Natural killer cell (primary cell): ENCODE data around the gene SORCS1. TPM values are rescaled to one million over a fixed set of nuclear protein-coding genes. Genes with fewer than 3 reads are reported as not detected.

ENCODE experiments used
- ATAC-seq, 3 donors: fragments of 150-1000 bp in 2 of 3; fragments of 200-7000 bp in 1 of 3; cut with Tn5 transposase; 1 replicate in 1 of 3; 2 replicates in 2 of 3; pipeline ENCODE4 v1.10.0; 2021; ENCODE audit warnings: mild to moderate bottlenecking in 2 of 3, moderate library complexity in 2 of 3
- DNase-seq, 2 donors: peaks; one replicate each; pipeline versions ENCODE4 v3.0.0 to v3.0.0-alpha.2; 2013 to 2021; ENCODE audit warnings: mixed read lengths in 1 of 2
- H3K27ac ChIP-seq: one replicate; pipeline ENCODE4 v1.5.1; 2013; ENCODE audit warnings: mild to moderate bottlenecking, low read length
- H3K27me3 ChIP-seq: one replicate; pipeline ENCODE4 v1.6.1; 2013; ENCODE audit warnings: low read length; ENCODE audit not compliant: control insufficient read depth, insufficient read depth
- H3K36me3 ChIP-seq: one replicate; pipeline ENCODE4 v1.6.1; 2013; ENCODE audit warnings: low read length; ENCODE audit not compliant: control insufficient read depth, insufficient read depth
- H3K4me1 ChIP-seq: one replicate; pipeline ENCODE4 v1.6.1; 2013; ENCODE audit warnings: low read length; ENCODE audit not compliant: control insufficient read depth, insufficient read depth
- H3K4me3 ChIP-seq: one replicate; pipeline ENCODE4 v1.5.1; 2013; ENCODE audit warnings: low read length
- H3K9me3 ChIP-seq: one replicate; pipeline ENCODE4 v1.6.1; 2013; ENCODE audit warnings: low read length; ENCODE audit not compliant: control insufficient read depth, insufficient read depth
- H3K27ac Mint-ChIP-seq, 2 donors: one replicate each; pipeline ENCODE4 v1.8.0; 2022; ENCODE audit warnings: mild to moderate bottlenecking in 2 of 2, mixed read lengths in 2 of 2, moderate library complexity in 1 of 2
- H3K27me3 Mint-ChIP-seq, 2 donors: one replicate each; pipeline ENCODE4 v1.8.0; 2022; ENCODE audit warnings: low read depth in 2 of 2, mixed read lengths in 2 of 2
- H3K36me3 Mint-ChIP-seq: one replicate; pipeline ENCODE4 v1.8.0; 2022; ENCODE audit warnings: mixed read lengths
- H3K4me1 Mint-ChIP-seq, 2 donors: one replicate each; pipeline ENCODE4 v1.8.0; 2022; ENCODE audit warnings: mixed read lengths in 2 of 2
- H3K4me3 Mint-ChIP-seq: one replicate; pipeline ENCODE4 v1.8.0; 2022; ENCODE audit warnings: mild to moderate bottlenecking, moderate library complexity, mixed read lengths
- H3K9me3 Mint-ChIP-seq, 2 donors: one replicate each; pipeline ENCODE4 v1.8.0; 2022; ENCODE audit warnings: mixed read lengths in 2 of 2
- CTCF ChIP-seq: fragments of 200-600 bp; IDR thresholded peaks from one replicate; pipeline ENCODE4 v1.8.0; 2022; ENCODE audit warnings: antibody characterized with exemption
- WGBS: methylation state at CpG from one replicate; pipeline ENCODE4 v1.1.7; 2013; ENCODE audit warnings: missing lambda C conversion rate; ENCODE audit not compliant: insufficient coverage; 5-methylcytosine and 5-hydroxymethylcytosine counted together
- intact Hi-C: fragments of 100-400 bp; cut with micrococcal nuclease; formaldehyde crosslinking; loops from one replicate; pipeline ENCODE4 v1.14.2; 2022
- total RNA-seq, 4 donors: library from RNA; stranded (reverse); fragments of 120-200 nt in 1 of 4; gene quantifications; one replicate each; pipeline versions ENCODE4 v1.2.3 to v1.2.4, GENCODE V29; 2013 to 2022

SORCS1 gene
- total RNA-seq, 3 donors from 2014 or later (not counting 1 experiment from before 2014, with no cell fraction given) = not detected

- no peaks in the 10 kb centered on the region for H3K9me3 Mint-ChIP-seq
- Histone ChIP-seq H3K4me3 (no peak overlapping the region), H3K27ac (no peak overlapping the region), H3K4me1 (no peaks in the 10 kb centered on the region), H3K9me3 (no peaks in the 10 kb centered on the region), H3K27me3 (no peaks in the 10 kb centered on the region), H3K36me3 (no peaks in the 10 kb centered on the region)
- H3K27ac Mint-ChIP-seq = no peak overlapping the region
- H3K4me3 Mint-ChIP-seq = no peak overlapping the region
- DNase-seq = no peak
- peaks cover 10% of the 10 kb centered on the region in 2 donors for H3K27me3 Mint-ChIP-seq
- TF ChIP-seq CTCF = no peak
- intact Hi-C loops = no loop called here
- WGBS = 53% methylated on average over 4 of the region's 4 CpGs
- no peaks in the 10 kb centered on the region for H3K4me1 Mint-ChIP-seq
- no peak for ATAC-seq
- H3K36me3 Mint-ChIP-seq = no peaks in the 10 kb centered on the region
Observed at GRCh38 chr10:107144490-107144889, 20.0 kb downstream of the SORCS1 start.

GRCh38 chr10:107141524-107142061 is 22.9 kb downstream of the SORCS1 start:
- H3K9me3 ChIP-seq = no peaks in the 10 kb centered on the region
- no peak for ATAC-seq
- DNase-seq = no peak
- H3K4me1 Mint-ChIP-seq = no peaks in the 10 kb centered on the region
- H3K4me1 ChIP-seq = no peaks in the 10 kb centered on the region
- H3K27ac ChIP-seq = no peak overlapping the region
- intact Hi-C loops = no loop called here
- 56% methylated on average over 2 of the region's 2 CpGs for WGBS
- no peak overlapping the region for H3K27ac Mint-ChIP-seq
- H3K36me3 Mint-ChIP-seq = no peaks in the 10 kb centered on the region
- H3K27me3 ChIP-seq = no peaks in the 10 kb centered on the region
- H3K36me3 ChIP-seq = no peaks in the 10 kb centered on the region
- no peak overlapping the region for H3K4me3 Mint-ChIP-seq
- peaks cover 6 to 10% of the 10 kb centered on the region in 2 donors for H3K27me3 Mint-ChIP-seq
- no peaks in the 10 kb centered on the region for H3K9me3 Mint-ChIP-seq
- no peak for TF ChIP-seq CTCF
- H3K4me3 ChIP-seq = no peak overlapping the region

- no peaks in the 10 kb centered on the region for H3K9me3 ChIP-seq
- DNase-seq = no peak
- H3K36me3 ChIP-seq = no peaks in the 10 kb centered on the region
- Mint-ChIP-seq H3K9me3 (no peaks in the 10 kb centered on the region), H3K4me1 (no peaks in the 10 kb centered on the region), H3K4me3 (no peak overlapping the region), H3K27ac (no peak overlapping the region), H3K27me3 (peaks cover 0 to 4% of the 10 kb centered on the region in 2 donors), H3K36me3 (no peaks in the 10 kb centered on the region)
- no peak overlapping the region for H3K4me3 ChIP-seq
- intact Hi-C loops = no loop called here
- ATAC-seq = no peak
- no peaks in the 10 kb centered on the region for H3K4me1 ChIP-seq
- H3K27ac ChIP-seq = no peak overlapping the region
- no peak for TF ChIP-seq CTCF
- no peaks in the 10 kb centered on the region for H3K27me3 ChIP-seq
Observed at GRCh38 chr10:107139237-107139636, 25.3 kb downstream of the SORCS1 start.

- Mint-ChIP-seq H3K27me3 (peaks cover 7 to 15% of the 10 kb centered on the region in 2 donors), H3K4me1 (no peaks in the 10 kb centered on the region), H3K27ac (no peak overlapping the region), H3K36me3 (no peaks in the 10 kb centered on the region), H3K9me3 (no peaks in the 10 kb centered on the region), H3K4me3 (no peak overlapping the region)
- no CpG with 5 or more reads among the region's 1 CpG for WGBS
- H3K4me1 ChIP-seq = no peaks in the 10 kb centered on the region
- H3K9me3 ChIP-seq = no peaks in the 10 kb centered on the region
- no peak overlapping the region for H3K4me3 ChIP-seq
- no peaks in the 10 kb centered on the region for H3K27me3 ChIP-seq
- DNase-seq (no peak), ATAC-seq (no peak)
- no peak for TF ChIP-seq CTCF
- no peak overlapping the region for H3K27ac ChIP-seq
- intact Hi-C loops = no loop called here
- no peaks in the 10 kb centered on the region for H3K36me3 ChIP-seq
Observed at GRCh38 chr10:107133656-107134055, 30.9 kb downstream of the SORCS1 start.
